HG02884 (cell line): ENCODE results near the gene ZIC2.
"Not testable (repeated sequence)": the region's sequence is repeated elsewhere in the genome, so short reads cannot be mapped to it uniquely, and the experiment has no call there.

Experiments used
- ATAC-seq: cut with Tn5 transposase; IDR thresholded peaks from one replicate; pipeline ENCODE4 v1.9.1; 2021; ENCODE audit warnings: mild to moderate bottlenecking, moderate library complexity; ENCODE audit not compliant: unreplicated experiment

The ZIC2 gene

DNA sequence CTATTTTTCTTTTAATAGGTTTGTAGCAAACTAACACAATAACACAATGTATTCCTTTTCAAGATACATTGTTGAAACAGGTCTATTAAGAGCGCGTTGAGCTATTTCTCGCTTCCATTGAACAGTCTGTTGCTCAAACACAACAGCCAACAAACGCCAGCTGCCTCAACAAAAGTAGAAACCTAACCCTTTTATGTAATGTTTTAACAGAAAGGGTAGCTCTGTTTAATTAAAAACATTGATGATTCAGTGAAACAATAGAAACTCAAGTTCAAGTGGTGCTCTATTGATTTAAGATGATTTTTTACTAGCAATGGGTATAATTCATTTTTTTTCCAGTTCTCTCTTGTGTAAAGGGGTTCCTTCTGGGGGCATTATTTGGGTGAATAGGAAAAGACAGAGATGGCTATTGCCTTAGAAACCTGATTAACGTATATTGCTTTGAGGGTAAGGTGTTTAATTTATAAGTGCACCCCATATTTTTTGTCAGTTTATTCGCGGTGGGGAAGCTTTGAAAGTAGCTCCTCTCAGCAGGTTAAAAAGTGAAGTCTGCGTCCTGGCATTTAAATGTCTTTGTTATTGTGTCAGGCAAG is 14.9 kb downstream of the ZIC2 start:
- ATAC-seq, result no peak

DNA sequence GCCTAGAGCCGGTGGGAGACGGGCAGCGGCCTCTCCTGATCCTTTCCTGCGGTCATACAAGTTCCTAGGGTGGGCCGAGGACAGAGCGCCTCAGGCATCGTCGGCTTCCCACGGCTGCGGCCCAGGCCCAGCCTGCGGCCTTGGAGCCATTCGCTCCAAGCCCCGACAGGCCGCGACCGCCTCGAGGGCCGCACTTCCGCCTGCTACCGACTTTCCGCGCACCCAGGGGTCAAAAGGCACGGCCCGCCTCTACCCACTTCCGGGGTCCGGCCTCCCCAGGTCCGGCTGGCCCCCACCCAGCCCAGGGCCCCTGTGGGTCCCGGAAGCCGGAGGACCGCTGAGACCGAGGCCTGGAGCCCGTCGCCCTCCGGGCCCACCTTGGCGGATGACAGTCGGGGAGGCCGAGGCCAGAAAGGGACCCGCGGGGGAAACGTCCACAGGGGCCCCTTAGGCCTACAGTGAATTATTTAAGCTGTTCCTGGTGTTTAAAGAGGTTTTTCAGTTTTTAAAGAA is 16.2 kb downstream of the ZIC2 start:
- no peak for ATAC-seq

DNA sequence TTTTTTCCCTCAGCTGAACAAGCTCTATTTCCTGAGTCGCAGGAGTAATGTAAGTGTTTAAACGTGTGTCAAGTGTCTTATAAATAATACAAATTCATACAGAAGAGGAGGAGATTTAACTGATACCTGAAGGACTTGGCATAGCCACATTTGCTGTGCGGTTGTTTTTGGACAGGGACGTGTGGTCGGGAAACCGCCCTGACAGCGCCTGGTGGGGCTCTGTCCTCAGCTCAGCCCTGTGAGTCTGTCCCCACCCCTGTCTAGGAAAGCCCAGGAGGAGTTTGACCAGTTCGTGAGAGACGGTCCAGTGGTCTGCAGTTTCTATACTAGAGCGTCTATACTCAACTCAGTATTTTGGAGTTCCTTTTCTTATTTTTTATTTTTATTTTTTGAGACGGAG is 16.7 kb downstream of the ZIC2 start:
- no peak for ATAC-seq

DNA sequence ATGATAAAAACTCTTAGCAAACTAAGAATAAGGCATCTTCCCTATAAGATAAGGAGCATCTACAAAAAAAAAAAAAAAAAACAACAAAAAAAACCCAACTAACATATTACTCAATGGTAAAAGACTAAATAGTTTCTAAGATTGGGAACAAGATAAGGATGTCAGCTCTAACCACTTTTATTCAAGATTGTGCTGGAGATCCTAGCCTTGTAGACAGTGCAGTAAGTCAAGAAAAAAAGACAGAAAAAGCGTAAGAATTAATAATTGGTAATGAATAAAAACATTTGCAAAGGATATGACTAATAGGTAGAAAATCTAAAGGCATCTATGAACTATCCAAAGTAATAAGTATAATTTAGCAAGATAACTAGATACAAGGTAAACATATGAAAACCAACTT is 33.0 kb downstream of the ZIC2 start:
- ATAC-seq, result no peak

DNA sequence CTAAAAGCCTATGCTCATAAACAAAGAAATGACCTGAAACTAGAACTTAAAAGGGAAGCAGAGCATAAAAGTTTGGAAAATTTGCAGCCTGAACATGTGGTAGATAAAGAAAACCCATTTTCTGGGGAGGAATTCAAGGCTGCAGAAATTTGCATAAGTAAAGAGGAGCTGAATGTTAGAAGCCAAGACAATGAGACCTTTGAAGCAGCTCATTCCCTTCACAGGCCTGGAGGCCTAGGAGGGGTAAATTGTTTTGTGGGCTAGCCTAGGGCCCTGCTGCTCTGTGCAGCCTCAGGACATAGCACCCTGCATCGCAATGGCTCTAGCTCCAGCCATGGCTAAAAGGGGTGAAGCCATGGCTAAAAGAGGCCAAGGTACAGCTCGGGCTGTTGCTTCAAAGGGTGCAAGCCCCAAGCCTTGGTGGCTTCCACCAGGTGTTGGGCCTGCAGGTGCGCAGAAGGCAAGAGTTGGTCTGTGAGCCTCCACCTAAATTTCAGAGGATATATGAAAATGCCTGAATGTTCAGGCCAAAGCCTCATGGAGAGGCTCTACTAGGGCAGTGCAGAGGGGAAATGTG is 38.3 kb downstream of the ZIC2 start:
- no peak for ATAC-seq

DNA sequence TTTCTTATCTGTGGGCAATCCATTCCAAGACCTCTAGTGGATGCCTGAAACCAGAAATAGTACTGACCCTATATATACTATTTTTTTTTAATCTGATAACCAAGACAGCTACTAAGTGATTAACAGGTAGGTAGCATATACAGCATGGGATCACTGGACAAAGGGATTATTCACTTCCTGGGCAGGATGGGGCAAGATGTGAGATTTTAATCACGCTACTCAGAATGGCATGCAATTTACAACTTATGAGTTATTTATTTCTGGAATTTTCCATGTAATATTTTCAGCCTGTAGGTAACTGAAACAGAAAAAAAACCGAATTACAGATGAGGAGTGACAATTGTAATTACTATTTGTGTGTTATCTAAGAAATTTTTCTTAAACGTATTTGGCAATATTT is 41.2 kb downstream of the ZIC2 start:
- ATAC-seq, result no peak

DNA sequence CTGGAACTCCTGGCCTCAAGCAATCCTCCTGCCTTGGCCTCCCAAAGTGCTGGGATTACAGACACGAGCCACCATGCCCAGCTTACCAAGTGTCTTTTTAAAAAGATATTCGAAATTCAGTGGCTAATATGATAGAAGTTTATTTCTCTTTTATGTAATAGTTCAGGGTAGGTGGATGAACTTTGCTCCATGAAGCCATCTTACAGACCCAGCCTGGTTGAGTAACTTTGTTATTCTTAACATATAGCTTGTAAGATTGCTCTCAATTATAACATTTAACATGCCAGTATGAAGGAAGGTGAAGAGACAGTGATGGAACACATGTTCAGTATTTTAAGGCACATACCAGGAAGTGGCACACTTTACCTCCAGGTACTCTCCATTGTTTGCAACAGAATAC is 42.4 kb downstream of the ZIC2 start:
- no peak for ATAC-seq

DNA sequence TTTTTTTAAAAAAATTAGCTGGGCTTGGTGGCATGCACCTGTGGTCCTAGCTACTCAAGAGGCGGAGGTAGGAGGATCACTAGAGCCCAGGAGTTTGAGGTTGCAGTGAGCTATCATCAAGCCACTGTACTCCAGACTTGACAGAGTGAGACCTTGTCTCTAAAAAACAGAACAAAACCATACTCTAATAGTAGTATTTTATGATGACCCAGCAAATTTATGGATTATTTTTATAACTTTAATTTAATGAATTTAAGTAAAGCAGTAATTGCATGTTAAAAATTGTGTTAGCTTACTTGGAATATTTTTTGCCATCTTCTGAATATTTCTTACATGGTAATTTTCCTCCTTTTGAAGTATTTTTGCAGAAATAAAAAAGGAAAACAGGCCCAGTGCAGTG is 48.3 kb downstream of the ZIC2 start:
- ATAC-seq, result no peak

DNA sequence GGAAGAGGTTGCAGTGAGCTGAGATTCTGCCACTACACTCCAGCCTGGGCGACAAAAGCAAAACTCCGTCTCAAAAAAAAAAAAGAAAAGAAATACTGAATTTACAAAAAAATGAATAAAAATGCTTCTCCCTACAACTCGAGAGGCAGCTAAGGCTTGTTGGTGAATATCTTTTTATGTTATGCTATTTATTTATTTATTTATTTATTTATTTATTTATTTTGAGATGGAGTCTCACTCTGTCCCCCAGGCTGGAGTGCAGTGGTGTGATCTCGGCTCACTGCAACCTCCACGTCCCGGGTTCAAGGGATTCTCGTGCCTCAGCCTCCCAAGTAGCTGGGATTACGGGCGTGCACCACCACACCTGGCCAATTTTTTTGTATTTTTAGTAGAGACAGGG is 51.1 kb downstream of the ZIC2 start:
- ATAC-seq, result not testable (repeated sequence)

DNA sequence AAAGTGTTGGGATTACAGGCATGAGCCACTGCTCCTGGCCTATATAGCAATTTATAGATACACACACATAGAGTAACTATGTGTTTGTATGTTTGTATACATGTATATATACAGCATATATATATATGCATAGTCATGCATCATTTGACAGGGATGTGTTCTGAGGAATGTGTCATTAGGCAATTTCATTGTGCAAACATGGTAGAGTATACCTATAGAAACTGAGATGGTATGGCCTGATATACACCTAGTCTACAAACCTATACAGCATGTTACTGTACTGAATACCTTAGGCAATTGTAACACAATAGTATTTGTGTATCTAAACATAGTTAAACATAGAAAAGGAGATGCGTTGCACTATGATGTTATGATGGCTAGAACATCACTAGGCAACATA is 54.4 kb downstream of the ZIC2 start:
- no peak for ATAC-seq
